Measurements from ENCODE around the gene ENC1.

The ENC1 gene

GRCh38 chr5:74599148-74599547 is 41.4 kb downstream of the ENC1 start:
- DNase-seq = no peak

GRCh38 chr5:74598731-74599130 is 41.8 kb downstream of the ENC1 start:
- DNase-seq = no peak

GRCh38 chr5:74596927-74597326 is 43.6 kb downstream of the ENC1 start:
- DNase-seq = no peak

- no peak for DNase-seq
These were observed 45.2 kb downstream of the ENC1 start for GRCh38 chr5:74595143-74595925.

GRCh38 chr5:74594137-74595040 is 46.1 kb downstream of the ENC1 start:
- DNase-seq = no peak

GRCh38 chr5:74589204-74590056 is 51.1 kb downstream of the ENC1 start:
- no peak for DNase-seq

- no peak for DNase-seq
These were observed 52.1 kb downstream of the ENC1 start for GRCh38 chr5:74588415-74588814.

- no peak for DNase-seq
These were observed 52.6 kb downstream of the ENC1 start for GRCh38 chr5:74587890-74588289.

- no peak for DNase-seq
These were observed 53.2 kb downstream of the ENC1 start for GRCh38 chr5:74587300-74587699.

GRCh38 chr5:74586856-74587255 is 53.7 kb downstream of the ENC1 start:
- DNase-seq = no peak

- no peak for DNase-seq
These were observed 57.7 kb downstream of the ENC1 start for GRCh38 chr5:74582853-74583252.

GRCh38 chr5:74581988-74582365 is 58.6 kb downstream of the ENC1 start:
- no peak for DNase-seq

- DNase-seq = no peak
These were observed 59.8 kb downstream of the ENC1 start for GRCh38 chr5:74580729-74581109.

GRCh38 chr5:74579215-74579614 is 61.3 kb downstream of the ENC1 start:
- no peak for DNase-seq

- DNase-seq = no peak
These were observed 62.0 kb downstream of the ENC1 start for GRCh38 chr5:74578356-74579044.
